ENCODE results near the gene PTPN14. TPM values are rescaled to one million over a fixed set of nuclear protein-coding genes. Genes with fewer than 3 reads are reported as not detected.

PTPN14 gene
- total RNA-seq, 1 experiment from 2014 or later, result 76.4 TPM

DNA sequence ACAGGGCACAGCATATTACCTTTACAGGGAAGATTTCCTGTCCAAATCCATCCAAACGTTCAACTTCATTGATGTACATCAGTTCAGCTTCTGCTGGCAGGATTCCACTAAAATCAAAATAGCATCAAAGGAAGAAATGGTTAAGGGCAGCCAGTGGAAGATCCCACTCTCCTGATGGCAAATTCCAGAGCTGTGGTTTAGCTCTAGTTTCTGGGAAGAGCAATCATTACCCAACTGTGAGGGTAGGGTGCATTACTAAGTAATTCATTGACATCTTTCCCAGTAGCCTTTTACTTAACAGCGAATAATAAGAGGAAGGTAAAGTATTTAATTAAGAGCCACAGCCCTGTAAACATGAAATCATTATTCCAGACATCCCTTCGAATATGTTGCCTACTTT, 149.7 kb downstream of the PTPN14 start:
- H3K23me2 ChIP-seq (ENCODE audit: insufficient read length, low read depth, low read length, poor library complexity, severe bottlenecking), result no peaks in the 10 kb centered on the region
- H3K4ac ChIP-seq (ENCODE audit: low read depth, low read length), result no peak overlapping the region

More for the DNA sequence above, 149.7 kb downstream of the PTPN14 start:
- no peaks in the 10 kb centered on the region for H3K9me3 Mint-ChIP-seq
- Histone ChIP-seq H3K23ac (ENCODE audit: insufficient read length, low read depth, low read length) (no peak overlapping the region), H4K91ac (ENCODE audit: insufficient read length, low read depth, low read length) (no peak overlapping the region), H3K9ac (ENCODE audit: extremely low read depth, insufficient read length, low read length) (no peak overlapping the region), H3K56ac (ENCODE audit: insufficient read length, low read depth, low read length) (no peak overlapping the region), H4K20me1 (ENCODE audit: control insufficient read depth, insufficient read depth, insufficient read length) (no peaks in the 10 kb centered on the region), H3K27me3 (ENCODE audit: insufficient read depth, low read length) (no peaks in the 10 kb centered on the region), H2BK15ac (ENCODE audit: low read depth, low read length) (no peak overlapping the region), H3T11ph (ENCODE audit: low read length) (no peak overlapping the region), H3K79me1 (ENCODE audit: insufficient read depth, low read depth, low read length, poor library complexity, severe bottlenecking) (no peaks in the 10 kb centered on the region), H4K8ac (replicated peaks; ENCODE audit: insufficient read length, low read depth, low read length) (no peak overlapping the region), H4K5ac (ENCODE audit: insufficient read length, low read depth, low read length) (no peak overlapping the region), H3K27ac (ENCODE audit: insufficient read length, low read depth, low read length) (no peak overlapping the region), H2BK12ac (ENCODE audit: insufficient read length, low read depth, low read length) (no peak overlapping the region), H2AFZ (ENCODE audit: low read length) (no peak overlapping the region), H3K4me2 (ENCODE audit: insufficient read depth, insufficient read length, low read length) (no peak overlapping the region), H3K4me1 (ENCODE audit: insufficient read depth, low read length) (peaks cover 15% of the 10 kb centered on the region), H2BK120ac (ENCODE audit: low read depth, low read length, poor library complexity, severe bottlenecking) (no peak overlapping the region), H3K79me2 (ENCODE audit: insufficient read depth, low read length) (no peaks in the 10 kb centered on the region), H2AK5ac (ENCODE audit: insufficient read length, low read length) (no peak overlapping the region), H2BK5ac (ENCODE audit: insufficient read length, low read length) (no peak overlapping the region), H3K14ac (ENCODE audit: insufficient read depth, low read length) (no peak overlapping the region), H3K18ac (ENCODE audit: insufficient read length, low read depth, low read length) (no peak overlapping the region), H3K9me3 (ENCODE audit: control insufficient read depth, low read depth, low read length) (no peaks in the 10 kb centered on the region), H2BK20ac (ENCODE audit: low read depth, low read length, poor library complexity, severe bottlenecking) (no peak overlapping the region)
- no peak overlapping the region for H3K4me3 Mint-ChIP-seq
- H3K36me3 Mint-ChIP-seq (ENCODE audit: insufficient read depth in 1 of 3, low read depth in 3 of 3), result peaks cover 3 to 34% (median 21%) of the 10 kb centered on the region in 3 experiments; a peak in 4 of 7 replicates
- no CpG with 5 or more reads among the region's 3 CpGs for WGBS (ENCODE audit: extremely low coverage, insufficient read length, low lambda C conversion rate)
- no peak overlapping the region for H3K27ac Mint-ChIP-seq
- TF ChIP-seq, protein P1, sequence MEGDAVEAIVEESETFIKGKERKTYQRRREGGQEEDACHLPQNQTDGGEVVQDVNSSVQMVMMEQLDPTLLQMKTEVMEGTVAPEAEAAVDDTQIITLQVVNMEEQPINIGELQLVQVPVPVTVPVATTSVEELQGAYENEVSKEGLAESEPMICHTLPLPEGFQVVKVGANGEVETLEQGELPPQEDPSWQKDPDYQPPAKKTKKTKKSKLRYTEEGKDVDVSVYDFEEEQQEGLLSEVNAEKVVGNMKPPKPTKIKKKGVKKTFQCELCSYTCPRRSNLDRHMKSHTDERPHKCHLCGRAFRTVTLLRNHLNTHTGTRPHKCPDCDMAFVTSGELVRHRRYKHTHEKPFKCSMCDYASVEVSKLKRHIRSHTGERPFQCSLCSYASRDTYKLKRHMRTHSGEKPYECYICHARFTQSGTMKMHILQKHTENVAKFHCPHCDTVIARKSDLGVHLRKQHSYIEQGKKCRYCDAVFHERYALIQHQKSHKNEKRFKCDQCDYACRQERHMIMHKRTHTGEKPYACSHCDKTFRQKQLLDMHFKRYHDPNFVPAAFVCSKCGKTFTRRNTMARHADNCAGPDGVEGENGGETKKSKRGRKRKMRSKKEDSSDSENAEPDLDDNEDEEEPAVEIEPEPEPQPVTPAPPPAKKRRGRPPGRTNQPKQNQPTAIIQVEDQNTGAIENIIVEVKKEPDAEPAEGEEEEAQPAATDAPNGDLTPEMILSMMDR (conservative IDR thresholded peaks at IDR 0.05), result no peak
- H3K4me1 Mint-ChIP-seq, result peaks cover 44 to 47% of the 10 kb centered on the region in 2 experiments
- no peaks in the 10 kb centered on the region for H3K27me3 Mint-ChIP-seq (ENCODE audit: low read depth)
- no peak for DNase-seq
